HepG2 (cell line): Measurements from ENCODE around the gene LYRM4. TPM values are rescaled to one million over a fixed set of nuclear protein-coding genes. Genes with fewer than 3 reads are reported as not detected.
A peak's percentile ranks its signal among the peaks of the same experiment; 100 is the strongest.

Source experiments
- FOSL2 ChIP-seq: sonication (generic); formaldehyde crosslinking; IDR thresholded peaks from 2 replicates; pipeline ENCODE4 v1.4.0; 2020; ENCODE audit warnings: missing genetic modification reagents
- FOXP1 ChIP-seq, 2 experiments: fragments of 450-650 bp in 1 of 2; IDR thresholded peaks; 2 replicates each; pipeline ENCODE4 v1.6.1; 2017 to 2018; ENCODE audit warnings: antibody characterized with exemption in 1 of 2
- ISL2 ChIP-seq: sonication (generic); formaldehyde crosslinking; IDR thresholded peaks from 2 replicates; pipeline ENCODE4 v1.5.0; 2020; ENCODE audit warnings: missing genetic modification reagents
- KDM4B ChIP-seq: sonication (generic); formaldehyde crosslinking; IDR thresholded peaks from 2 replicates; pipeline ENCODE4 v1.4.0; 2020; ENCODE audit warnings: missing genetic modification reagents
- NFRKB ChIP-seq: fragments of 450-650 bp; IDR thresholded peaks from 2 replicates; pipeline ENCODE4 v1.6.1; 2017
- PLSCR1 ChIP-seq: sonication (generic); formaldehyde crosslinking; IDR thresholded peaks from 2 replicates; pipeline ENCODE4 v1.5.0; 2020; ENCODE audit warnings: missing genetic modification reagents, mild to moderate bottlenecking, borderline replicate concordance
- RAD21 ChIP-seq: fragments of 450-650 bp; formaldehyde crosslinking; IDR thresholded peaks from 2 replicates; pipeline ENCODE4 v1.5.0; 2020; ENCODE audit warnings: mild to moderate bottlenecking
- RERE ChIP-seq: IDR thresholded peaks from 2 replicates; pipeline ENCODE4 v1.6.1; 2016; ENCODE audit warnings: low read depth, missing genetic modification reagents, missing compliant biosample characterization
- SRSF4 ChIP-seq: fragments of 200-400 bp; formaldehyde crosslinking; IDR thresholded peaks from one replicate; pipeline ENCODE4 v1.6.1; 2018; ENCODE audit warnings: mild to moderate bottlenecking, low read depth, low read length, moderate library complexity; ENCODE audit not compliant: poor library complexity, severe bottlenecking
- SSRP1 ChIP-seq: IDR thresholded peaks from 2 replicates; pipeline ENCODE4 v1.6.1; 2016; ENCODE audit warnings: control low read depth
- TBX2 ChIP-seq: sonication (generic); formaldehyde crosslinking; IDR thresholded peaks from 2 replicates; pipeline ENCODE4 v1.5.0; 2020; ENCODE audit warnings: missing genetic modification reagents, mild to moderate bottlenecking, borderline replicate concordance
- THYN1 ChIP-seq: sonication (generic); formaldehyde crosslinking; IDR thresholded peaks from 2 replicates; pipeline ENCODE4 v1.8.1; 2023; ENCODE audit warnings: low read depth, mild to moderate bottlenecking, moderate library complexity, missing genetic modification reagents, borderline replicate concordance
- ZMAT5 ChIP-seq: sonication (generic); formaldehyde crosslinking; IDR thresholded peaks from 2 replicates; pipeline ENCODE4 v1.5.0; 2020; ENCODE audit warnings: mild to moderate bottlenecking, low read depth, missing genetic modification reagents, borderline replicate concordance
- ZNF121 ChIP-seq: sonication (generic); formaldehyde crosslinking; IDR thresholded peaks from 2 replicates; pipeline ENCODE4 v1.5.0; 2020; ENCODE audit warnings: mild to moderate bottlenecking, missing genetic modification reagents
- polyA plus RNA-seq, 8 experiments: library from polyadenylated mRNA; depleted of rRNA in 3 of 8; stranded (reverse) in 7 of 8; unstranded in 1 of 8; fragments of >200 nt; fragmentation: Illumina TruSeq in 4 of 8; extraction: Trizol in 4 of 8; gene quantifications; 2 replicates each; pipeline versions ENCODE4 v1.2.1 to v1.2.3, GENCODE V29; 2011 to 2016; ENCODE audit warnings: low read depth in 4 of 8, missing spikeins in 1 of 8, mixed read lengths in 1 of 8; ENCODE audit not compliant: insufficient read depth in 1 of 8
- total RNA-seq, 5 experiments: library from RNA; depleted of rRNA; stranded (reverse); fragments of >200 nt; fragmentation: Illumina TruSeq; extraction: Trizol; gene quantifications; 2 replicates each; pipeline ENCODE4 v1.2.3, GENCODE V29; 2016; ENCODE audit warnings: low read depth in 1 of 5
- TF ChIP-seq, protein P1 (sequence below): IDR thresholded peaks from 2 replicates; pipeline ENCODE4 v1.6.1; 2012; ENCODE audit warnings: low read length, improper control_type of control experiment
- TF ChIP-seq, protein P2 (sequence below): sonication (generic); formaldehyde crosslinking; IDR thresholded peaks from 2 replicates; pipeline ENCODE4 v1.5.0; 2020; ENCODE audit warnings: missing genetic modification reagents

The LYRM4 gene
- total and polyA plus RNA-seq, 2 of the 13 experiments (the other 11 are each of a cell fraction or from before 2014, with no cell fraction given) = 64.6 to 67.5 TPM

- TF ChIP-seq, protein P1, sequence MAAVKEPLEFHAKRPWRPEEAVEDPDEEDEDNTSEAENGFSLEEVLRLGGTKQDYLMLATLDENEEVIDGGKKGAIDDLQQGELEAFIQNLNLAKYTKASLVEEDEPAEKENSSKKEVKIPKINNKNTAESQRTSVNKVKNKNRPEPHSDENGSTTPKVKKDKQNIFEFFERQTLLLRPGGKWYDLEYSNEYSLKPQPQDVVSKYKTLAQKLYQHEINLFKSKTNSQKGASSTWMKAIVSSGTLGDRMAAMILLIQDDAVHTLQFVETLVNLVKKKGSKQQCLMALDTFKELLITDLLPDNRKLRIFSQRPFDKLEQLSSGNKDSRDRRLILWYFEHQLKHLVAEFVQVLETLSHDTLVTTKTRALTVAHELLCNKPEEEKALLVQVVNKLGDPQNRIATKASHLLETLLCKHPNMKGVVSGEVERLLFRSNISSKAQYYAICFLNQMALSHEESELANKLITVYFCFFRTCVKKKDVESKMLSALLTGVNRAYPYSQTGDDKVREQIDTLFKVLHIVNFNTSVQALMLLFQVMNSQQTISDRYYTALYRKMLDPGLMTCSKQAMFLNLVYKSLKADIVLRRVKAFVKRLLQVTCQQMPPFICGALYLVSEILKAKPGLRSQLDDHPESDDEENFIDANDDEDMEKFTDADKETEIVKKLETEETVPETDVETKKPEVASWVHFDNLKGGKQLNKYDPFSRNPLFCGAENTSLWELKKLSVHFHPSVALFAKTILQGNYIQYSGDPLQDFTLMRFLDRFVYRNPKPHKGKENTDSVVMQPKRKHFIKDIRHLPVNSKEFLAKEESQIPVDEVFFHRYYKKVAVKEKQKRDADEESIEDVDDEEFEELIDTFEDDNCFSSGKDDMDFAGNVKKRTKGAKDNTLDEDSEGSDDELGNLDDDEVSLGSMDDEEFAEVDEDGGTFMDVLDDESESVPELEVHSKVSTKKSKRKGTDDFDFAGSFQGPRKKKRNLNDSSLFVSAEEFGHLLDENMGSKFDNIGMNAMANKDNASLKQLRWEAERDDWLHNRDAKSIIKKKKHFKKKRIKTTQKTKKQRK = 0 out of 2 replicates have a peak, but pooled peaks have one; percentile 3
- TF ChIP-seq PLSCR1 (CRISPR knock-in tag) (no peak), FOXP1 (IDR thresholded peaks at IDR 0.05) (peak; percentile 11; the same call in 1 of the 2 replicates), FOXP1 (CRISPR knock-in tag; IDR thresholded peaks at IDR 0.05) (peak; percentile 81), RERE (no peak), ISL2 (CRISPR knock-in tag) (peak; percentile 72; the same call in 1 of the 2 replicates), ZNF121 (CRISPR knock-in tag) (peak; percentile 100), RAD21 (CRISPR knock-in tag) (no peak), KDM4B (CRISPR knock-in tag) (peak; percentile 81), SSRP1 (no peak), ZMAT5 (no peak), THYN1 (no peak), FOSL2 (peak; percentile 83), TBX2 (CRISPR knock-in tag) (peak; percentile 71; the same call in 1 of the 2 replicates), NFRKB (no peak), SRSF4 (no peak)
- TF ChIP-seq, protein P2, sequence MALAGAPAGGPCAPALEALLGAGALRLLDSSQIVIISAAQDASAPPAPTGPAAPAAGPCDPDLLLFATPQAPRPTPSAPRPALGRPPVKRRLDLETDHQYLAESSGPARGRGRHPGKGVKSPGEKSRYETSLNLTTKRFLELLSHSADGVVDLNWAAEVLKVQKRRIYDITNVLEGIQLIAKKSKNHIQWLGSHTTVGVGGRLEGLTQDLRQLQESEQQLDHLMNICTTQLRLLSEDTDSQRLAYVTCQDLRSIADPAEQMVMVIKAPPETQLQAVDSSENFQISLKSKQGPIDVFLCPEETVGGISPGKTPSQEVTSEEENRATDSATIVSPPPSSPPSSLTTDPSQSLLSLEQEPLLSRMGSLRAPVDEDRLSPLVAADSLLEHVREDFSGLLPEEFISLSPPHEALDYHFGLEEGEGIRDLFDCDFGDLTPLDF (CRISPR knock-in tag) = no peak
These were observed 201.5 kb downstream of the LYRM4 start (continued) for GRCh38 chr6:5059036-5059896.
